ENCODE results near the gene SLC12A7. TPM values are rescaled to one million over a fixed set of nuclear protein-coding genes. Genes with fewer than 3 reads are reported as not detected.

Gene SLC12A7
- total RNA-seq, 1 experiment from 2014 or later = 48.2 TPM

GRCh38 chr5:1108023-1108864, 3.6 kb downstream of the SLC12A7 start:
- Histone ChIP-seq H3K9ac (ENCODE audit: low read length) (no peak overlapping the region), H4K20me1 (ENCODE audit: low read length) (peaks cover 69% of the 10 kb centered on the region), H3K4me3 (ENCODE audit: low read length) (no peak overlapping the region), H3F3A (ENCODE audit: low read length, unreplicated experiment) (no peaks in the 10 kb centered on the region), H3K4me1 (ENCODE audit: insufficient read depth, low read length) (peaks cover 17% of the 10 kb centered on the region), H2AFZ (ENCODE audit: low read length) (no peak overlapping the region), H3K27ac (ENCODE audit: low read length) (no peak overlapping the region), H3K9me2 (replicated peaks; ENCODE audit: low read length) (no peaks in the 10 kb centered on the region), H3K9me3 (ENCODE audit: low read length) (no peaks in the 10 kb centered on the region), H3K79me2 (ENCODE audit: low read length) (peaks cover 85% of the 10 kb centered on the region), H3K27me3 (ENCODE audit: low read length) (no peaks in the 10 kb centered on the region), H3K36me3 (ENCODE audit: low read depth, low read length) (no peaks in the 10 kb centered on the region; the same call in 1 of the 2 replicates), H3K4me2 (ENCODE audit: low read length) (no peak overlapping the region)
- ChIA-PET POLR2A (ENCODE audit: unreplicated experiment) (interaction anchor here (0.7 kb wide), 1 partner anchor 24 kb away, joined by 3 read pairs; no protein-coding TSS in a partner anchor), CTCF (no interaction called here)
- intact Hi-C loops (cut with micrococcal nuclease) = no loop called here
- ATAC-seq = no peak
- BruUV-seq (replicated peaks) = no TSS peak
- no peak for DNase-seq
- TF ChIP-seq EZH2 (IDR thresholded peaks at IDR 0.05; ENCODE audit: low read length, unreplicated experiment) (no peak), CTCF (conservative IDR thresholded peaks at IDR 0.05; ENCODE audit: low read depth, low read length) (no peak), EZH2phosphoT487 (IDR thresholded peaks at IDR 0.05; ENCODE audit: borderline replicate concordance, low read length) (no peak)

- intact Hi-C loops (cut with micrococcal nuclease) = no loop called here
- peaks cover 93% of the 10 kb centered on the region for H3K79me2 ChIP-seq (ENCODE audit: low read length)
Observed at GRCh38 chr5:1107167-1108022, 4.5 kb downstream of the SLC12A7 start.

More at GRCh38 chr5:1107167-1108022, 4.5 kb downstream of the SLC12A7 start:
- ChIA-PET CTCF (no interaction called here), POLR2A (ENCODE audit: unreplicated experiment) (no interaction called here)
- Histone ChIP-seq H3K36me3 (ENCODE audit: low read depth, low read length) (no peaks in the 10 kb centered on the region; the same call in 1 of the 2 replicates), H2AFZ (ENCODE audit: low read length) (no peak overlapping the region), H3K27me3 (ENCODE audit: low read length) (no peaks in the 10 kb centered on the region), H3K27ac (ENCODE audit: low read length) (no peak overlapping the region), H3F3A (ENCODE audit: low read length, unreplicated experiment) (no peaks in the 10 kb centered on the region), H3K4me2 (ENCODE audit: low read length) (no peak overlapping the region), H3K4me1 (ENCODE audit: insufficient read depth, low read length) (peaks cover 11% of the 10 kb centered on the region; the same call in 1 of the 2 replicates), H3K4me3 (ENCODE audit: low read length) (no peak overlapping the region), H4K20me1 (ENCODE audit: low read length) (peaks cover 78% of the 10 kb centered on the region), H3K9ac (ENCODE audit: low read length) (no peak overlapping the region), H3K9me2 (replicated peaks; ENCODE audit: low read length) (no peaks in the 10 kb centered on the region), H3K9me3 (ENCODE audit: low read length) (no peaks in the 10 kb centered on the region)
- ATAC-seq = no peak
- no TSS peak for BruUV-seq (replicated peaks)
- no peak for DNase-seq
- TF ChIP-seq EZH2phosphoT487 (IDR thresholded peaks at IDR 0.05; ENCODE audit: borderline replicate concordance, low read length) = no peak
- TF ChIP-seq EZH2 (IDR thresholded peaks at IDR 0.05; ENCODE audit: low read length, unreplicated experiment) = no peak
- no peak for TF ChIP-seq CTCF (conservative IDR thresholded peaks at IDR 0.05; ENCODE audit: low read depth, low read length)

Data from PC-3 (cell line).